ENCODE data around the gene TFDP1.

GRCh38 chr13:113671066-113672001 is 86.8 kb downstream of the TFDP1 start:
- no peak for TF ChIP-seq SIN3A (IDR thresholded peaks at IDR 0.05; ENCODE audit: borderline replicate concordance, insufficient read depth, low read length)
- TF ChIP-seq FOXP2 (optimal IDR thresholded peaks at IDR 0.05; ENCODE audit: borderline replicate concordance, extremely low read depth, extremely low read length, insufficient read depth) = no peak

Data from PFSK-1 (cell line).